M059J (cell line): ENCODE results near the gene PTF1A. TPM values are rescaled to one million over a fixed set of nuclear protein-coding genes. Genes with fewer than 3 reads are reported as not detected.

ENCODE experiments used
- DNase-seq: peaks from one replicate; pipeline ENCODE4 v3.0.0-alpha.2; 2012; ENCODE audit warnings: low read depth
- total RNA-seq: library from RNA; depleted of rRNA; stranded (reverse); fragments of >200 nt; shearing (Covaris generic); gene quantifications from 2 replicates; pipeline ENCODE4 v1.2.3, GENCODE V29; 2014; rRNA removed

PTF1A gene, protein sequence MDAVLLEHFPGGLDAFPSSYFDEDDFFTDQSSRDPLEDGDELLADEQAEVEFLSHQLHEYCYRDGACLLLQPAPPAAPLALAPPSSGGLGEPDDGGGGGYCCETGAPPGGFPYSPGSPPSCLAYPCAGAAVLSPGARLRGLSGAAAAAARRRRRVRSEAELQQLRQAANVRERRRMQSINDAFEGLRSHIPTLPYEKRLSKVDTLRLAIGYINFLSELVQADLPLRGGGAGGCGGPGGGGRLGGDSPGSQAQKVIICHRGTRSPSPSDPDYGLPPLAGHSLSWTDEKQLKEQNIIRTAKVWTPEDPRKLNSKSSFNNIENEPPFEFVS
- not detected in 2 replicates for total RNA-seq

- no peak for DNase-seq
These were observed at the start of gene PTF1A for GRCh38 chr10:23191764-23192711. PTF1A (plus strand) TSS chr10:23192312; CDS start chr10:23192531, 219 bp downstream.

DNA sequence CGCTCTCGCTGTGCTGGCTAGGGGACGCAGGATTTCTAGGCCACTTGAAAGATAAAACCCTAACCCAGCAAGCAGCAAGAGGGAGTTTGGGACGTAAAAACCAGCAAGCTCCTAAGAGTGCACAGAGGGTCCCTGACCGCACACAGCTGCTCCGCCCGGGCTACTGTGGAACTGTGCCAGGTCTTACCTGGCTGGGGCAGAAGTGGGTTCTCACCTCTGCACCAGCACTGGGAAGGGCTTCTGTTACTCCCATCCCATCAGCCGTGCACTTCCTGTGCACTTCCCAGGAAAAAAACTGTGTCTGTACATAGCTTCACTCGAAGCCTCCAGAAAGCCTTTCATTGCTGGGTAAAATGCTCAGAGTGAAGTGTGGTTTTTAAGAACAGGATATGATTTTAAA, 45.9 kb upstream of the PTF1A start:
- DNase-seq: no peak

- DNase-seq: no peak
These were observed 45.1 kb upstream of the PTF1A start for GRCh38 chr10:23147035-23147434.

GRCh38 chr10:23148214-23148613, 43.9 kb upstream of the PTF1A start:
- DNase-seq: no peak

GRCh38 chr10:23150091-23150490, 42.0 kb upstream of the PTF1A start:
- DNase-seq: no peak

DNA sequence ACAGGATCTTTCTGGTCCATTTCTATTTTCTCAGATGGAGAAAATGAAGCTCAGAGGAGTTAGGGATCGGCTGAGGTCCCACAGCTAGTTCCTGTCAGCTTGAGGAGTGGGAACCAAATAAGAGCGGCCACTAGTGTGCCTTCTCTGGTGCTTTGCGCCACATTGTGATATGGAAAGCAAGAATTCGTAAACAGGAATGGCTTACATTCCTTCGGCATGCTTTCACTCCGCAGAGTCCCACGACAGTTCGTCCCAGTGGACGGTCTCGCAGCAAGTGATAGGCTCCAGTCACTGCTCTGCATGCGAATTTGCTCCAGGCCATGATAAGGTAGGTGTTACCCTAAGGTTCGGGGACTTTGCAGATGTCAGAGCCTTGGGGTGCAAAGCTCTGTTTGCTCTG, 41.5 kb upstream of the PTF1A start:
- DNase-seq: no peak

DNA sequence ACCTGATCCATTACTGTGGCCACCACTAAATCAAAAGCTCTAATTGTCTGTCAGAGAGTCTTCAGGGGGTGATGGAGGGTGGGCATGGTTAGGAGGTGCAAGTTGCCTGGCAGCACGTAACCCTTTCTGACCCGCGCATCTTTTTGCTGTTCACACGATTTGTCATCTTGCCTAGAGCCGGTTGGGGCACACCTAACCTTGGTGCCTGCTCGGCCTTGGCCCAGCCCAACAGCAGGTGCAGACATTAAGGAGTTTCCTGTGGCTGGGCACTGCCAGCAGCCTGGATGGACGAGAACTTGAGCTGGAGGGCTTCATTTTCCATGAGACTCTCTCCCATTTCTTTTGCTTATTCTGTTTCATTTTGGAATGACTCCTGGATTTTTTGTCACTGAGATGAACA, 41.0 kb upstream of the PTF1A start:
- no peak for DNase-seq

DNA sequence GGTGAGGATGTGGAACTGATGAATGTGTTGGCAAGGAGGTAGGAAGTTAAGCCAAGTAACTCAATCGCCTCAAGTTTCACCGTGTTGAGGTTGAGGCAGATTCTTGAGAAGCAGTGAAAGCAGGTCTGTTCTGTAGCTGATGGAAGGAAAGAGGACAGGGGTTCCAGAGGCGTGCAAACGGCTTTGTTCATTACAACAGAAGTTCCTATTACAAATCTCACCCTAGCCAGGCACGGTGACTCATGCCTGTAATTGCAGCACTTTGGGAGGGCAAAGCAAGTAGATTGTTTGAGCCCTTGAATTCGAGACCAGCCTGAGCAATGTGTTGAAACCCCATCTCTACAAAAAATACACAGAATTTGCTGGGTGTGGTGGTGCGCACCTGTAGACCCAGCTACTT, 36.9 kb upstream of the PTF1A start:
- DNase-seq: peak; percentile 26

- no peak for DNase-seq
These were observed 35.5 kb upstream of the PTF1A start for GRCh38 chr10:23156447-23157150.

DNA sequence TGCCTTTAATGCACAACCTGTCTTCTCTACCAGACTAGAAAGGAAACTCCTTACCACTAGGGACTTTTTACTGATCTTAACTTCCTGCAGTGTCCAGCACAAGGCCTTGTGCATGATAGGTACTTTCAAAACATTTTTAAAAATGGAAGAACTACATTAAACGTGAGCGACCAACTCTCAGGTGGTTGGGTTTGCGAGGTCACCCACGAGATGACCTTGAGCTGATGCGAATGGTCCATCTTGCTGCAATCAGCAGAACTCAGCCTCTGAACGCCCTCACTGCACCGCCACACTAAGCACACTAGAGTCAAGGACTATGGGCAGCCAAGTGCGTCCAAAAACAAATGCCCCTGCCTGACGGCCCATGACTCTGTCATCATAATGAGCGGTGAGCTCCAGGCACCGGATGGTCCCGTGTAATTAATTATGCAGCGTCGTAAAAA, 34.9 kb upstream of the PTF1A start:
- DNase-seq: no peak

DNA sequence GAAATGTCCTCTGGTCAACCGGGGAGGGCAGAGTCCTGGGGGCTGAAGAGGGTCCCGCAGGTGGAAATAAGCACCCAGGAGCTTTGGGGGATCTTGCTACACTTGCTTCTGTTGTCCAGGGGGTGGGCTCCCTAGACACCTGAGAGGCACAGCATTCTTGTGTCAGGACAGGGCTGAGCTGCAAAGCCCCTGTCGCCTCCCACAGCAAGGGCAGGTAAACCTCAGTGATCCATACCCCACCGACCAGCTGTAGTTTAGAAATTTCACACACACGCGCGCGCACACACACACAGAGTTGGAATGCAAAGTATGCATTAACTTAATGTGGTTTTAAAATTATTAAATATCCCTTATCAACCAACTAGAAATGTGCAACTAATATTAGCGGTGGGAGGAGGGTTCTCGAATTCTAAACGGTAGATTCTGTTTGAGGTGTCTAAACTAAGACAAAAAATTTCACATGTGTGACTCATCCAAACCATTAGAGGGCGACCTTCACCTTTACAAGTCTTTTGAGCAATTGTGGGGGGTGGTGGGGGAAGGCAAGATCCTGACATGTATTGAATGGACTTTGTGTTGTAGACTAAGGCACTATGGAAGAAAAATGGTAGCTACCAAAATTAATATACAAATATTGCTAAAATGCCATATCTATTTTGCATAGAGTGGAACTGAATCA, 34.3 kb upstream of the PTF1A start:
- DNase-seq: peak; percentile 32

DNA sequence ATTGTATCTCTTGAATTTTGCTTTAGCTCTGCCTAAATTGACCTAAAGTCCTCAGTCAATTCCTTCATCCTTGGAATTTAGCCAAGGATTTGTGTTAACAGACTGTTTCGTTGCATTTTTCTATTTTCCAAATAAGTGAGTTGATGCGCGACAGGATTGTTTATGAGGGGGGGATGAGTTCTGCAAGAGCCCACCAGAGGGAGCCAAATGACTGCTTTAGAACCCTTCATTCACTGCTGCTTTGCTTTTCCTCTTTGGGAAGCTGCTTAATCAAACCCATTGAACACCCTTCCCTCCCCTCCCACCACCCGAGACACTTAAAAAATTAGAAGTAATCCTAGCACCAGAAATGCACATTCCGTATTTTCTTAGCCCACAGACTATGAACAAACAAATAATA, 33.7 kb upstream of the PTF1A start:
- peak; percentile 40 for DNase-seq

- DNase-seq: peak; percentile 3
These were observed 20.8 kb upstream of the PTF1A start for GRCh38 chr10:23171232-23171876.

DNA sequence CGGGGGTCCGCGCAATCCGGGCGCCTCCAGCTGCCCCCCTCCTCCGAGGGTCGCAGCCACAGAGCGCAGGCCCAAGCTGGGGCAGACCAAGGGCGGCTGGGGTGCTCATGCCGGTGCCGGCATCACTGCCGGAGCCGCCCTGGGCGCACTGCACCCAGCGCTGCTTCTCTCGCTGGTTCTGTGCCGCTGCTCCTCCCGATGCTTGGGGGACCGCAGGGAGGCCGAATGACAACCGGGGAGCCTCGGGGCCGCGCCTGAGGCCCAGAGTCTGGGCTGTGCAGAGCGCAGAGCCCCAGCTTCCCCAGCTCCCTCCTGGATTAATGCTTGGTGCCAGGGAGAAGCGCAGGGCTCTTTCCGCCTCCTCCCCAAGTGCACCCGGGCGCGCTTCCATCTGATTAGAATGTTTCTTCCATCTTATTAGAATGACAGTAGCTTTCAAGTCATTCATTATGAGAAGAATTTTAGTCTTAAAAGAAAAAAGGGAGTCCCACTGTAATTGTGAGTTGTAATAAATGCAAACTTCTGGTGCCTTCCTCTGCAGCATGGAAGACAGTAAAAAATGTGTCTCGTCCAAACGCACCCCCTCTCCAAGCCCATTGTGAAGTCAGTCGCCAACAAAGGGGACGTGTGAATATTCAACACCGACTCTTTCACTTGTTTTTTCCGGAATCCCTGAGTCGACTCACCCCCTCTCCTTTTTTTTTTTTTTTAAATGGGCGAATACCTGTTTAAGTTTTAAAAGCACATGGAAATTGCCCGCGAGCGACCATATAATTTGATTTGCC, 19.5 kb upstream of the PTF1A start:
- no peak for DNase-seq

DNA sequence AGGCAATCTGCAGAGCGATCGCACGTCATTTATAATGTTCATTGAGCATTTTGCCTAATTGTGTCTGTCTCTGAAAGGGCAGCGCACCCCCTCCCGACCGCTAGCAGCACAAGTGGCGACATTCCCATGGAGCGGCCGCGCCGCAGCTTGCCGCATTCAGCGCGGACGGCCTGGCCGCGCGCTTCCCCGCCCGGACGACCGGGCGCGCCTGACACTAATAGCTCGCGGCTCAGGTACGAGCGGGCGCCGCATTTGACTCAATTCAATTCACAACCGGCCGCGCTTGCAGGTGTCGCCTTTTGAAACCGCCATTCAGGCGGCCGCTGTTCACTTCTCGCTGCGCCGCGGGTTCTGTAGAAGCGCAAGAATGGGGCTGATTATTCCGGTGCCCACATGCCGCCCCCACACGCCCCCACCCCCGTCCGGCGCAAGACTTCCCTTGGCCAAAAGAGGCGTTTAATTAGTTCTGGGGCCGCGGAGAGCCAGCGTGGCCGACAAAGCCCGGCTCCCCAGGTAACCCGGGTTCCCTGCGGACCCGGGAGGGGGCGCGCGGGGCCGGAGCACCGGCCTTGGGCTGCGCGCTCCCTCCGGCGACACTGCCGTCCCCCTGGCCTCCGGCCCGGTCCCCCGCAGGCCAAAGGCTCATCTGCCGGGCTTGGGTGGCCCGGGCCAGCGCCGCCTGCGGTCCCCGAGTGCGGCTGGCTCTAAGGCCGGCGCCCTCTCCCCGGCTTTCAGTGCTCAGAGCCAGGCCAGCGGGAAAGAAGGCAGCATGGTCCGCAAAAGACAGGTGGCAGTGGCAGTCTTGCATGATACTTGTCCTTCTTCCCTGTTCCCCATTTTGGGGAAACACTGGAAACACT, 18.7 kb upstream of the PTF1A start:
- no peak for DNase-seq

DNA sequence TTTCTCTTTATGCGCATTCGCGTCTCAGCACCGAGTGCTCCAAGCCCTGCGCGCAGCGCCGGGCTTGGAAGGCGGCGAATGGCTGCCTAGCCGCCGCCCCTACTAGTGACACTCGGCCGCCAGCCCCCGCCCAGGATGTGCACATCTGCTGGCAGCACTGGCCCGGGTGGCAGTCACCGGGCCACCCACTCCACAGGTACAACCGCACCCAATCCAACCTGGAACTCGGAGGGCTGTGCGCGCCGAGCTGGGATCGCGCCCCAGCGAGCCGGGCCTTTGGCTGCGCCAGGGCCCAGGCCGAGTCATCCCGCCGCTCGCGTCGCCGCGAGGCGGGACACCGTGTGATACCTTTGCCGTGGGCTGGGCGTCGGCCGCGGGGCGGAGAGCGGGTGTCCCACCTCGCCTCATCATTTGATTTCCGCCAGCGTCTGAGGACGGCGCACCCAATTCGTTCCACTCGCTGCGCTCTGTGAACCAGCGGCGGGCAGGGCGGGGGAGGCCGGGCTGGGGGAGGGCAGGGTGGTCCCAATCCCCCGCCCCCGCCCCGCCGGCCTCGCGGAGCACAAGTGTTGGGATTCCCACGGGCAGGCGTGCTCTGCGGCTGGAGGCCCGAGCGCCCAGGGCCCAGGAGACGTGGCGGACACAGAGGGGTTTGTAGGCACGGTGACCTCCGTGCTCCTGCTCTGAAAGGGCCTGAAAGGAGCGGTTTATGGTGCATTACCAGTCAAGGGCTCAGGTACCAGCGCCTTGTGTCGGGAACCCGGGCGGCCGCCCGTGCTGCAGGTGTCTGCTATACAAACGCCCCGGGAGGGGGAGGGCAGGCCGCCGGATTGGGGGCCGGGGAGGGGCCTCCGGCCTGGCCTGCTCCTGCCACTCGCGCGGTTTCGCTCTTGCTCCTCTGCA, 17.8 kb upstream of the PTF1A start:
- no peak for DNase-seq

GRCh38 chr10:23174977-23175512, 17.1 kb upstream of the PTF1A start:
- DNase-seq: no peak

- DNase-seq: no peak
These were observed 5.9 kb upstream of the PTF1A start for GRCh38 chr10:23186178-23186577.
